K562 (cell line): ENCODE data around the gene AMPD3. TPM values are rescaled to one million over a fixed set of nuclear protein-coding genes. Genes with fewer than 3 reads are reported as not detected.

Experiments
- AFF4 ChIP-seq: sonication (generic); formaldehyde crosslinking; IDR thresholded peaks from 2 replicates; pipeline ENCODE4 v1.8.0; 2023; ENCODE audit warnings: mild to moderate bottlenecking, missing genetic modification reagents
- BRD4 ChIP-seq: fragments of 200-600 bp; sonication (generic); IDR thresholded peaks from 2 replicates; pipeline ENCODE4 v1.6.1; 2017; ENCODE audit warnings: inconsistent platforms
- CEBPB ChIP-seq: fragments of 450-650 bp; IDR thresholded peaks from 2 replicates; pipeline ENCODE4 v1.6.1; 2016; ENCODE audit warnings: missing genetic modification characterization, missing compliant biosample characterization
- CTBP1 ChIP-seq: fragments of 450-650 bp; IDR thresholded peaks from 2 replicates; pipeline ENCODE4 v1.6.1; 2016; ENCODE audit warnings: borderline replicate concordance
- EGR1 ChIP-seq: fragments of 450-650 bp; conservative IDR thresholded peaks from 2 replicates; pipeline ENCODE4 v1.6.1; 2017; ENCODE audit warnings: mild to moderate bottlenecking
- HCFC1 ChIP-seq: IDR thresholded peaks from 2 replicates; pipeline ENCODE4 v1.6.1; 2012; ENCODE audit warnings: low read depth, low read length, improper control_type of control experiment
- HNRNPK ChIP-seq: fragments of 200-400 bp; formaldehyde crosslinking; IDR thresholded peaks from one replicate; pipeline ENCODE4 v1.6.1; 2018; ENCODE audit warnings: mild to moderate bottlenecking, low read depth, low read length; ENCODE audit not compliant: poor library complexity, severe bottlenecking
- KDM2B ChIP-seq: fragments of 250-450 bp; sonication (Bioruptor Pico); IDR thresholded peaks from 2 replicates; pipeline ENCODE4 v1.8.0; 2021; ENCODE audit warnings: mild to moderate bottlenecking, moderate library complexity
- KDM4B ChIP-seq, 2 experiments: fragments of 450-650 bp in 1 of 2; sonication (generic) in 1 of 2; IDR thresholded peaks; 2 replicates each; pipeline ENCODE4 v1.6.1; 2016 to 2017; ENCODE audit warnings: borderline replicate concordance in 2 of 2, antibody characterized with exemption in 1 of 2, low read depth in 1 of 2, mild to moderate bottlenecking in 1 of 2
- MNT ChIP-seq, 2 experiments: fragments of 450-650 bp; conservative IDR thresholded peaks; 2 replicates each; pipeline ENCODE4 v1.6.1; 2017; ENCODE audit warnings: mild to moderate bottlenecking in 2 of 2, moderate library complexity in 2 of 2
- MTA3 ChIP-seq: fragments of 450-650 bp; formaldehyde crosslinking; IDR thresholded peaks from 2 replicates; pipeline ENCODE4 v1.6.1; 2017; ENCODE audit warnings: mild to moderate bottlenecking, borderline replicate concordance
- NFIX ChIP-seq: fragments of 250-450 bp; sonication (Bioruptor Pico); IDR thresholded peaks from 2 replicates; pipeline ENCODE4 v1.4.0; 2020; ENCODE audit warnings: low read depth, mild to moderate bottlenecking, moderate library complexity
- POLR2A ChIP-seq: fragments of 450-650 bp; conservative IDR thresholded peaks from 2 replicates; pipeline ENCODE4 v1.6.1; 2016
- PRMT5 ChIP-seq: sonication (generic); formaldehyde crosslinking; IDR thresholded peaks from 2 replicates; pipeline ENCODE4 v1.5.0; 2020; ENCODE audit warnings: missing genetic modification reagents
- RBM14 ChIP-seq: fragments of 200-400 bp; formaldehyde crosslinking; IDR thresholded peaks from 2 replicates; pipeline ENCODE4 v1.6.1; 2018; ENCODE audit warnings: low read depth, mild to moderate bottlenecking, low read length, moderate library complexity, borderline replicate concordance; ENCODE audit not compliant: insufficient read depth
- RBM17 ChIP-seq: fragments of 200-400 bp; formaldehyde crosslinking; IDR thresholded peaks from 2 replicates; pipeline ENCODE4 v1.6.1; 2017; ENCODE audit warnings: low read depth, mild to moderate bottlenecking, low read length, borderline replicate concordance
- RCOR1 ChIP-seq, 2 experiments: IDR thresholded peaks; 2 replicates each; pipeline ENCODE4 v1.6.1; 2012; ENCODE audit warnings: low read depth in 2 of 2, low read length in 2 of 2, borderline replicate concordance in 1 of 2, improper control_type of control experiment in 1 of 2
- ZBED1 ChIP-seq: IDR thresholded peaks from 2 replicates; pipeline ENCODE4 v1.6.1; 2014
- ZNF398 ChIP-seq: fragments of 250-450 bp; sonication (Bioruptor Pico); IDR thresholded peaks from 2 replicates; pipeline ENCODE4 v1.8.0; 2021; ENCODE audit warnings: moderate library complexity, mild to moderate bottlenecking, inconsistent platforms
- ZNF584 ChIP-seq: fragments of 200-800 bp; sonication (Bioruptor generic); IDR thresholded peaks from 2 replicates; pipeline ENCODE4 v1.6.1; 2016; ENCODE audit warnings: low read depth, mild to moderate bottlenecking, missing genetic modification characterization, missing compliant biosample characterization
- ZZZ3 ChIP-seq: fragments of 450-650 bp; IDR thresholded peaks from 2 replicates; pipeline ENCODE4 v1.6.1; 2016; ENCODE audit warnings: antibody characterized with exemption, mild to moderate bottlenecking, moderate library complexity
- polyA plus RNA-seq, 8 experiments: library from polyadenylated mRNA; depleted of rRNA in 4 of 8; stranded (reverse) in 5 of 8; unstranded in 3 of 8; fragments of >200 nt; fragmentation: Nextera tagmentation in 2 of 8; fragmentation: Illumina TruSeq in 1 of 8; extraction: Ambion mirVana in 2 of 8; extraction: Trizol in 1 of 8; gene quantifications; 2 replicates each; pipeline versions ENCODE4 v1.2.1 to v1.2.3, GENCODE V29; 2011 to 2014; ENCODE audit warnings: inconsistent platforms in 1 of 8, missing spikeins in 1 of 8
- total RNA-seq, 7 experiments: library from RNA; depleted of rRNA in 6 of 7; stranded (reverse); fragments of >200 nt in 6 of 7; fragmentation: Illumina TruSeq in 2 of 7; extraction: Trizol in 2 of 7; gene quantifications; 2 replicates each; pipeline versions ENCODE4 v1.2.1 to v1.2.3, GENCODE V29; 2011 to 2021; ENCODE audit warnings: low replicate concordance in 1 of 7

The AMPD3 gene
- total and polyA plus RNA-seq, 9 of the 15 experiments (the other 6 are each of a cell fraction or from before 2014, with no cell fraction given) = 4.4 to 23.6 (median 11.2) TPM

DNA sequence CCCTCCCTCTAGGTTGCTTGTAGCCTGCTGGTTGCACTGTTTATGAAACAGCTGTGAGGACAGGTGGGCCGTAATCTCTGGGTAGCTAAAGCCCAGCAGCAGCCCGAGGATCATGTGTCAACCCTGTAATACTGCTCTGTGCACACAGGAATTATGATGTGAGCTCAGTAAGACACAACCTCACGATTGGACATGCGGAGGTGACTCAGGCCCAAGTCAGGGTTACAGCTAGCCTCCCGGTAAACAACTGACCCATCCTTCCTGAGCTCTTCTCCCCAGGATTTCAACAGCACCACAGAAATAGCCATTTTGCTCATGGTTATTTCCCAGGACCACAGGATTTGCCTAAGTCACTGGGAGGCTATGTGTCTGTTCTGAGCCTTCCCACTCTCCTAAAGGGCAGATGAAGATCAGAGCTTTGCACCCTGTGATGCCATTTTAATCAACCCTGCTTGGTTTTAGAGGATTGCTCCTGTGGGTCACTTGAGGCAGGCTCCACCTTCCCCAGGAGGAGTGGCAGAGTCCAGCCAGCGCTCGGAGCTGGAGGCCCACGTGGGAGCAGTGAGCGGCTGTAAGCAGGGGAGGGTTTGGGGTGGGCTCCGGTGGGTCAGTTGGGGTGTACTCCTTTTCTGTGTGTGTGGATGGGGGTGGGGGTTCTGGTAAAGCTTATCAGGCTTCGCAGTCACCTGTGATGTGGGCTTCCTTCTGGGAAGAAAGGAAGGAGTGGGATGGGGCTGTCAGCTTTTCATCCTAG, at the start of gene AMPD3 (continued):
- TF ChIP-seq AFF4 (CRISPR knock-in tag) (0 out of 2 replicates have a peak, but pooled peaks have one; percentile 25), RBM14 (no peak), POLR2A (peak; percentile 83), MNT (conservative IDR thresholded peaks at IDR 0.05) (peak; percentile 53 to 66; a peak in 2 of 4 replicates), KDM4B (IDR thresholded peaks at IDR 0.05; ENCODE audit: borderline replicate concordance in 2 of 2, low read depth in 1 of 2) (peak in 1 of 2 experiments; percentile 6; a peak in 1 of 4 replicates), ZBED1 (0 out of 2 replicates have a peak, but pooled peaks have one; percentile 30), RBM17 (no peak), HCFC1 (peak; percentile 27; the same call in 1 of the 2 replicates), EGR1 (peak; percentile 47; the same call in 1 of the 2 replicates), NFIX (CRISPR knock-in tag) (no peak), CEBPB (tag) (peak; percentile 32; the same call in 1 of the 2 replicates), HNRNPK (no peak), PRMT5 (CRISPR knock-in tag) (no peak), RCOR1 (IDR thresholded peaks at IDR 0.05; ENCODE audit: borderline replicate concordance in 1 of 2, low read depth in 2 of 2, low read length in 2 of 2) (peak in 1 of 2 experiments; percentile 39; a peak in 1 of 4 replicates), BRD4 (peak; percentile 29; the same call in 1 of the 2 replicates), MTA3 (peak; percentile 17; the same call in 1 of the 2 replicates), ZNF398 (CRISPR knock-in tag) (no peak), ZNF584 (CRISPR knock-in tag) (no peak), ZZZ3 (no peak), CTBP1 (peak; percentile 67), KDM2B (CRISPR knock-in tag) (no peak)
